Right atrium auricular region (tissue), 2 donors: ENCODE data around the gene TMEM187. TPM values are rescaled to one million over a fixed set of nuclear protein-coding genes. Genes with fewer than 3 reads are reported as not detected.

Experiments used
- DNase-seq: peaks from one replicate; pipeline ENCODE4 v3.0.0-alpha.2; 2019; ENCODE audit warnings: low spot score
- H3K27ac ChIP-seq, 2 donors: fragments of 200-600 bp; sonication (generic); 1 replicate in 1 of 2; 2 replicates in 1 of 2; pipeline ENCODE4 v1.5.1; 2016 to 2019
- H3K27me3 ChIP-seq, 2 donors: fragments of 200-600 bp; sonication (generic); one replicate each; pipeline versions ENCODE4 v1.5.1 to v1.6.0; 2017 to 2019
- H3K36me3 ChIP-seq: fragments of 200-600 bp; sonication (generic); one replicate; pipeline ENCODE4 v1.5.1; 2016
- H3K4me1 ChIP-seq, 2 donors: fragments of 200-600 bp; sonication (generic); one replicate each; pipeline versions ENCODE4 v1.5.1 to v1.6.0; 2017 to 2019
- H3K4me3 ChIP-seq, 2 donors: fragments of 200-600 bp; sonication (generic); 1 replicate in 1 of 2; 2 replicates in 1 of 2; pipeline ENCODE4 v1.5.1; 2017 to 2019; ENCODE audit warnings: mild to moderate bottlenecking in 1 of 2, moderate library complexity in 1 of 2
- H3K9me3 ChIP-seq, 2 donors: fragments of 200-600 bp; sonication (generic); one replicate each; pipeline ENCODE4 v1.5.1; 2019
- CTCF ChIP-seq, 2 donors: fragments of 200-600 bp; sonication (generic); IDR thresholded peaks; one replicate each; pipeline ENCODE4 v1.5.1; 2019; ENCODE audit warnings: antibody characterized with exemption in 2 of 2
- total RNA-seq, 2 donors: library from RNA; depleted of rRNA; stranded (reverse); fragments of >200 nt; gene quantifications; one replicate each; pipeline ENCODE4 v1.1.0, GENCODE V29; 2016

TMEM187 gene
- total RNA-seq, 2 donors from 2014 or later: 4.7 to 6.4 TPM

GRCh38 chrX:153929576-153929975 lies 43.0 kb upstream of the TMEM187 start:
- peaks cover 26% of the 10 kb centered on the region for H3K36me3 ChIP-seq
- H3K9me3 ChIP-seq: no peaks in the 10 kb centered on the region
- H3K4me3 ChIP-seq: no peak overlapping the region
- peaks cover 0 to 41% of the 10 kb centered on the region in 2 donors for H3K4me1 ChIP-seq
- H3K27ac ChIP-seq: peak overlapping the region in 1 of 2 donors; percentile 0
- TF ChIP-seq CTCF (IDR thresholded peaks at IDR 0.05): no peak
- DNase-seq: no peak
- H3K27me3 ChIP-seq: no peaks in the 10 kb centered on the region

GRCh38 chrX:153930011-153930910 lies 42.3 kb upstream of the TMEM187 start:
- no peak for DNase-seq
- Histone ChIP-seq H3K4me3 (no peak overlapping the region), H3K27ac (no peak overlapping the region)

GRCh38 chrX:153931151-153931550 lies 41.4 kb upstream of the TMEM187 start:
- no peak overlapping the region for H3K4me3 ChIP-seq
- peaks cover 0 to 43% of the 10 kb centered on the region in 2 donors for H3K4me1 ChIP-seq
- no peaks in the 10 kb centered on the region for H3K27me3 ChIP-seq
- H3K9me3 ChIP-seq: no peaks in the 10 kb centered on the region
- no peak for TF ChIP-seq CTCF (IDR thresholded peaks at IDR 0.05)
- H3K27ac ChIP-seq: no peak overlapping the region
- no peak for DNase-seq
- peaks cover 26% of the 10 kb centered on the region for H3K36me3 ChIP-seq

More at GRCh38 chrX:153930011-153930910, 42.3 kb upstream of the TMEM187 start:
- Histone ChIP-seq H3K27me3 (no peaks in the 10 kb centered on the region), H3K9me3 (no peaks in the 10 kb centered on the region), H3K4me1 (peaks cover 0 to 40% of the 10 kb centered on the region in 2 donors), H3K36me3 (peaks cover 26% of the 10 kb centered on the region)
- no peak for TF ChIP-seq CTCF (IDR thresholded peaks at IDR 0.05)

- Histone ChIP-seq H3K4me3 (no peak overlapping the region), H3K36me3 (peaks cover 26% of the 10 kb centered on the region), H3K4me1 (peaks cover 0 to 37% of the 10 kb centered on the region in 2 donors), H3K27ac (no peak overlapping the region), H3K9me3 (no peaks in the 10 kb centered on the region), H3K27me3 (no peaks in the 10 kb centered on the region)
- no peak for TF ChIP-seq CTCF (IDR thresholded peaks at IDR 0.05)
- no peak for DNase-seq
Measured at GRCh38 chrX:153931748-153932147, 40.8 kb upstream of the TMEM187 start.

GRCh38 chrX:153932220-153932915 lies 40.2 kb upstream of the TMEM187 start:
- Histone ChIP-seq H3K4me1 (peaks cover 0 to 31% of the 10 kb centered on the region in 2 donors), H3K27ac (no peak overlapping the region), H3K4me3 (no peak overlapping the region), H3K9me3 (no peaks in the 10 kb centered on the region), H3K36me3 (peaks cover 26% of the 10 kb centered on the region), H3K27me3 (no peaks in the 10 kb centered on the region)
- TF ChIP-seq CTCF (IDR thresholded peaks at IDR 0.05): no peak
- no peak for DNase-seq
